ENCODE data around the gene TNFAIP8. TPM values are rescaled to one million over a fixed set of nuclear protein-coding genes. Genes with fewer than 3 reads are reported as not detected.
"Not testable (repeated sequence)": the region's sequence is repeated elsewhere in the genome, so short reads cannot be mapped to it uniquely, and the experiment has no call there.

The TNFAIP8 gene
- polyA plus RNA-seq, 1 experiment: 11.3 TPM

- POLR2A ChIA-PET: interaction anchor here (0.6 to 1.1 kb wide), 2 partner anchors 232 to 423 kb away, joined by 3 read pairs; partner anchors contain the start of gene DTWD2
- CTCF ChIA-PET: interaction anchor here (0.6 to 5.6 kb wide), 64 partner anchors 10 to 627 kb away, joined by 3 to 77 read pairs (median 5); partner anchors contain the start of genes DMXL1, DTWD2 and TNFAIP8
- Histone ChIP-seq H3K36me3 (ENCODE audit: control insufficient read depth, insufficient read depth, low read length) (no peaks in the 10 kb centered on the region), H3K27me3 (ENCODE audit: control insufficient read depth, insufficient read depth, low read length) (0 out of 2 replicates have a peak, but pooled peaks cover 1% of the 10 kb centered on the region), H3K4me3 (ENCODE audit: low read depth, low read length) (peak overlapping the region; percentile 38)
- peak; percentile 81 for TF ChIP-seq CTCF (IDR thresholded peaks at IDR 0.05; ENCODE audit: insufficient read depth, low read depth, low read length)
- no peak for DNase-seq (ENCODE audit: low read depth)
These were observed 55.8 kb downstream of the TNFAIP8 start for GRCh38 chr5:119411361-119412278.

GRCh38 chr5:119412279-119413227, 56.7 kb downstream of the TNFAIP8 start:
- DNase-seq (ENCODE audit: low read depth): no peak
- ChIA-PET CTCF (interaction anchor here (0.6 to 5.6 kb wide), 56 partner anchors 9 to 454 kb away, joined by 3 to 77 read pairs (median 5); partner anchors contain the start of genes DMXL1 and DTWD2), POLR2A (interaction anchor here (1.1 kb wide), 1 partner anchor 424 kb away, joined by 3 read pairs; the partner anchor contains the start of gene DTWD2)
- H3K4me3 ChIP-seq (ENCODE audit: low read depth, low read length): peak overlapping the region; percentile 38
- 0 out of 2 replicates have a peak, but pooled peaks cover 1% of the 10 kb centered on the region for H3K27me3 ChIP-seq (ENCODE audit: control insufficient read depth, insufficient read depth, low read length)
- TF ChIP-seq CTCF (IDR thresholded peaks at IDR 0.05; ENCODE audit: insufficient read depth, low read depth, low read length): no peak
- H3K36me3 ChIP-seq (ENCODE audit: control insufficient read depth, insufficient read depth, low read length): no peaks in the 10 kb centered on the region

GRCh38 chr5:119414124-119414734, 58.4 kb downstream of the TNFAIP8 start:
- POLR2A ChIA-PET: not testable (repeated sequence)

GRCh38 chr5:119417891-119418605, 62.2 kb downstream of the TNFAIP8 start:
- ChIA-PET CTCF (interaction anchor here (1.2 to 1.6 kb wide), 4 partner anchors 17 to 430 kb away, joined by 3 to 8 read pairs (median 6); partner anchors contain the start of gene DTWD2), POLR2A (no interaction called here)
- no peak for DNase-seq (ENCODE audit: low read depth)

More at GRCh38 chr5:119414124-119414734, 58.4 kb downstream of the TNFAIP8 start:
- not testable (repeated sequence) for H3K27me3 ChIP-seq (ENCODE audit: control insufficient read depth, insufficient read depth, low read length); H3K4me3 ChIP-seq (ENCODE audit: low read depth, low read length); H3K36me3 ChIP-seq (ENCODE audit: control insufficient read depth, insufficient read depth, low read length); DNase-seq (ENCODE audit: low read depth)
- CTCF ChIA-PET: interaction anchor here (4.0 to 5.6 kb wide), 3 partner anchors 78 to 427 kb away, joined by 42 to 77 read pairs (median 74); partner anchors contain the start of gene DTWD2

More at GRCh38 chr5:119417891-119418605, 62.2 kb downstream of the TNFAIP8 start:
- no peak overlapping the region for H3K4me3 ChIP-seq (ENCODE audit: low read depth, low read length)
- H3K27me3 ChIP-seq (ENCODE audit: control insufficient read depth, insufficient read depth, low read length): no peaks in the 10 kb centered on the region
- H3K36me3 ChIP-seq (ENCODE audit: control insufficient read depth, insufficient read depth, low read length): no peaks in the 10 kb centered on the region
- no peak for TF ChIP-seq CTCF (IDR thresholded peaks at IDR 0.05; ENCODE audit: insufficient read depth, low read depth, low read length)
